Esophagus squamous epithelium (tissue), 4 donors: ENCODE results near the gene HTR3C.

ENCODE experiments used
- CTCF ChIP-seq, 6 experiments: fragments of 450-650 bp in 4 of 6; fragments of 200-600 bp in 2 of 6; sonication (generic) in 2 of 6; IDR thresholded peaks; one replicate each; pipeline ENCODE4 v1.5.1; 2016 to 2019; ENCODE audit warnings: antibody characterized with exemption in 6 of 6, mild to moderate bottlenecking in 4 of 6, moderate library complexity in 4 of 6
- POLR2A ChIP-seq, 4 donors: fragments of 450-650 bp; IDR thresholded peaks; one replicate each; pipeline ENCODE4 v1.6.1; 2017; ENCODE audit warnings: antibody characterized with exemption in 4 of 4, mild to moderate bottlenecking in 4 of 4, moderate library complexity in 3 of 4

- TF ChIP-seq CTCF (IDR thresholded peaks at IDR 0.05) = no peak
- TF ChIP-seq POLR2A (IDR thresholded peaks at IDR 0.05) = no peak
These were observed 47.2 kb downstream of the HTR3C start for GRCh38 chr3:184099806-184100686.
